Body of pancreas (tissue), 4 donors: ENCODE measurements around the gene CYB561A3.

Experiments
- CTCF ChIP-seq, 7 experiments: fragments of 450-650 bp in 4 of 7; fragments of 200-600 bp in 3 of 7; sonication (generic) in 3 of 7; IDR thresholded peaks; one replicate each; pipeline ENCODE4 v1.5.1; 2016 to 2019; ENCODE audit warnings: antibody characterized with exemption in 7 of 7
- POLR2A ChIP-seq, 3 donors: fragments of 450-650 bp; IDR thresholded peaks; one replicate each; pipeline ENCODE4 v1.6.1; 2016; ENCODE audit warnings: antibody characterized with exemption in 3 of 3, mild to moderate bottlenecking in 2 of 3

GRCh38 chr11:61368646-61369045 is 7.0 kb upstream of the CYB561A3 start:
- TF ChIP-seq CTCF (IDR thresholded peaks at IDR 0.05) (no peak), POLR2A (IDR thresholded peaks at IDR 0.05) (no peak)
